MCF 10A (cell line): ENCODE results near the gene CRTC2. TPM values are rescaled to one million over a fixed set of nuclear protein-coding genes. Genes with fewer than 3 reads are reported as not detected.

ENCODE experiments used
- BruUV-seq: library from RNA; stranded (reverse); fragments of 400-500 nt; replicated peaks from 2 replicates; lab custom pipeline; 2021; lab: Mats Ljungman, UMichigan
- CTCF ChIA-PET: fragments of 300-600 bp; sonication (Branson Sonifier 250); formaldehyde crosslinking; extraction: SDS; loops from one replicate; lab custom pipeline; 2021; ENCODE audit warnings: antibody characterized with exemption, inconsistent platforms; lab: Yijun Ruan, JAX
- POLR2A ChIA-PET: fragments of 300-600, 350-650 bp; sonication (Branson Sonifier 250); formaldehyde crosslinking; extraction: SDS; loops from one replicate; lab custom pipeline; 2020; ENCODE audit warnings: antibody characterized with exemption, inconsistent platforms; lab: Yijun Ruan, JAX
- DNase-seq: peaks from one replicate; pipeline ENCODE4 v3.0.0-alpha.2; 2018; ENCODE audit not compliant: unreplicated experiment
- H3K27ac Mint-ChIP-seq: one replicate; pipeline ENCODE4 v1.8.0; 2022; ENCODE audit warnings: mild to moderate bottlenecking, low read depth, mixed read lengths; ENCODE audit not compliant: unreplicated experiment
- H3K27me3 Mint-ChIP-seq: one replicate; pipeline ENCODE4 v1.8.0; 2022; ENCODE audit warnings: mixed read lengths; ENCODE audit not compliant: insufficient read depth, unreplicated experiment
- H3K36me3 Mint-ChIP-seq: one replicate; pipeline ENCODE4 v1.8.0; 2022; ENCODE audit warnings: mild to moderate bottlenecking, moderate library complexity, mixed read lengths; ENCODE audit not compliant: insufficient read depth, unreplicated experiment
- H3K4me1 Mint-ChIP-seq: one replicate; pipeline ENCODE4 v1.8.0; 2022; ENCODE audit warnings: mixed read lengths; ENCODE audit not compliant: insufficient read depth, unreplicated experiment
- H3K4me3 Mint-ChIP-seq: one replicate; pipeline ENCODE4 v1.8.0; 2022; ENCODE audit warnings: mild to moderate bottlenecking, moderate library complexity, mixed read lengths; ENCODE audit not compliant: unreplicated experiment
- H3K9me3 Mint-ChIP-seq: one replicate; pipeline ENCODE4 v1.8.0; 2022; ENCODE audit warnings: mixed read lengths; ENCODE audit not compliant: unreplicated experiment
- CTCF ChIP-seq: fragments of 200-600 bp; IDR thresholded peaks from one replicate; pipeline ENCODE4 v1.8.0; 2022; ENCODE audit warnings: antibody characterized with exemption, mild to moderate bottlenecking; ENCODE audit not compliant: unreplicated experiment
- intact Hi-C: fragments of 100-400 bp; cut with micrococcal nuclease; formaldehyde crosslinking; loops from 2 replicates; pipeline ENCODE4 v1.14.1; 2022
- total RNA-seq: library from RNA; stranded (reverse); gene quantifications from 2 replicates; pipeline ENCODE4 v1.2.3, GENCODE V29; 2022

Gene CRTC2
- total RNA-seq, 1 experiment from 2014 or later: 47.0 TPM

GRCh38 chr1:153945795-153946621 lies 12.4 kb downstream of the CRTC2 start:
- Mint-ChIP-seq H3K36me3 (peaks cover 45% of the 10 kb centered on the region), H3K27ac (peak overlapping the region; percentile 88), H3K9me3 (no peaks in the 10 kb centered on the region), H3K4me1 (peaks cover 21% of the 10 kb centered on the region), H3K4me3 (peak overlapping the region; percentile 90), H3K27me3 (no peaks in the 10 kb centered on the region)
- intact Hi-C loops: loop anchor here (1.0 to 5.0 kb wide), 4 partner anchors 23 to 149 kb away; partner anchors contain the start of gene RAB13
- BruUV-seq: no TSS peak
- ChIA-PET POLR2A (interaction anchor here (0.6 to 16.7 kb wide), 24 partner anchors 11 to 275 kb away, joined by 3 to 430 read pairs (median 5); partner anchors contain the start of genes CREB3L4, CRTC2, GATAD2B and INTS3), CTCF (interaction anchor here (0.5 to 5.6 kb wide), 34 partner anchors 12 to 593 kb away, joined by 3 to 60 read pairs (median 5); partner anchors contain the start of genes CREB3L4, CRTC2, GATAD2B and JTB)
- peak; percentile 71 for DNase-seq
- no peak for TF ChIP-seq CTCF

GRCh38 chr1:153945131-153945794 lies 13.1 kb downstream of the CRTC2 start:
- ChIA-PET POLR2A (interaction anchor here (0.6 to 16.7 kb wide), 18 partner anchors 10 to 302 kb away, joined by 3 to 430 read pairs (median 4); partner anchors contain the start of genes CREB3L4, CRTC2, GATAD2B and JTB), CTCF (interaction anchor here (0.5 to 5.6 kb wide), 24 partner anchors 13 to 593 kb away, joined by 3 to 60 read pairs (median 4); partner anchors contain the start of genes CREB3L4, CRTC2, GATAD2B and JTB)
- Mint-ChIP-seq H3K4me3 (peak overlapping the region; percentile 90), H3K4me1 (peaks cover 21% of the 10 kb centered on the region), H3K27ac (peak overlapping the region; percentile 88), H3K9me3 (no peaks in the 10 kb centered on the region), H3K27me3 (no peaks in the 10 kb centered on the region), H3K36me3 (peaks cover 44% of the 10 kb centered on the region)
- no TSS peak for BruUV-seq
- intact Hi-C loops: loop anchor here (5.0 kb wide), 1 partner anchor 42 kb away; the partner anchor contains the start of gene RAB13
- DNase-seq: peak; percentile 45
- TF ChIP-seq CTCF: no peak

GRCh38 chr1:153944827-153945117 lies 13.6 kb downstream of the CRTC2 start:
- no peaks in the 10 kb centered on the region for H3K9me3 Mint-ChIP-seq
- CTCF ChIA-PET: interaction anchor here (0.6 to 5.6 kb wide), 18 partner anchors 14 to 592 kb away, joined by 3 to 60 read pairs (median 4); partner anchors contain the start of genes CRTC2, GATAD2B, JTB and NPR1
- POLR2A ChIA-PET: interaction anchor here (0.6 to 16.7 kb wide), 12 partner anchors 9 to 302 kb away, joined by 3 to 430 read pairs (median 11); partner anchors contain the start of genes CREB3L4, CRTC2, GATAD2B and JTB
- peaks cover 44% of the 10 kb centered on the region for H3K36me3 Mint-ChIP-seq
- peaks cover 21% of the 10 kb centered on the region for H3K4me1 Mint-ChIP-seq
- no peak for DNase-seq
- no peak for TF ChIP-seq CTCF
- TSS peak; percentile 8 for BruUV-seq
- intact Hi-C loops: loop anchor here (5.0 kb wide), 1 partner anchor 43 kb away; the partner anchor contains the start of gene RAB13
- H3K4me3 Mint-ChIP-seq: peak overlapping the region; percentile 90
- H3K27ac Mint-ChIP-seq: peak overlapping the region; percentile 88
- H3K27me3 Mint-ChIP-seq: no peaks in the 10 kb centered on the region
